Measurements from ENCODE around the gene GPR68.

DNA sequence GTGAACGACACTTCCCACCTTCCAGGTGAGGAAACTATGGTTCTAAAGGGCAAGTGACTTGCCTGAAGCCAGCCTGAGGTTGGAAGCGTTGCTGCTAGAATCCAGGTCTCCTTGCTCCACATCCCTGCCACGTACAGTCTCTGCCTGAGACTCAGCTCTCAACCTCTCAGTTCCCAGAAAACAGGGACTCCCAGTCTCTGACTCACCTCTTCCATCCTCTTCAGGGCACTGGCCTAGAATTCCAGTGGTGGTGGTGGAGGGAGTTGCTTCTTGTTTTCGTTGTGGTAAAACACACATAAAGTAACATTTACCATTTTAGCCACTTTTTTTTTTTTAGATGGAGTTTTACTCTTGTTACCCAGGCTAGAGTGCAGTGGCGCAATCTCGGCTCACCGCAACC is 7.3 kb downstream of the GPR68 start:
- TF ChIP-seq, protein P1, sequence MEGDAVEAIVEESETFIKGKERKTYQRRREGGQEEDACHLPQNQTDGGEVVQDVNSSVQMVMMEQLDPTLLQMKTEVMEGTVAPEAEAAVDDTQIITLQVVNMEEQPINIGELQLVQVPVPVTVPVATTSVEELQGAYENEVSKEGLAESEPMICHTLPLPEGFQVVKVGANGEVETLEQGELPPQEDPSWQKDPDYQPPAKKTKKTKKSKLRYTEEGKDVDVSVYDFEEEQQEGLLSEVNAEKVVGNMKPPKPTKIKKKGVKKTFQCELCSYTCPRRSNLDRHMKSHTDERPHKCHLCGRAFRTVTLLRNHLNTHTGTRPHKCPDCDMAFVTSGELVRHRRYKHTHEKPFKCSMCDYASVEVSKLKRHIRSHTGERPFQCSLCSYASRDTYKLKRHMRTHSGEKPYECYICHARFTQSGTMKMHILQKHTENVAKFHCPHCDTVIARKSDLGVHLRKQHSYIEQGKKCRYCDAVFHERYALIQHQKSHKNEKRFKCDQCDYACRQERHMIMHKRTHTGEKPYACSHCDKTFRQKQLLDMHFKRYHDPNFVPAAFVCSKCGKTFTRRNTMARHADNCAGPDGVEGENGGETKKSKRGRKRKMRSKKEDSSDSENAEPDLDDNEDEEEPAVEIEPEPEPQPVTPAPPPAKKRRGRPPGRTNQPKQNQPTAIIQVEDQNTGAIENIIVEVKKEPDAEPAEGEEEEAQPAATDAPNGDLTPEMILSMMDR (IDR thresholded peaks at IDR 0.05): no peak
- TF ChIP-seq POLR2A (IDR thresholded peaks at IDR 0.05): no peak
